Liver (tissue), 9 donors: ENCODE data around the gene MFSD11. TPM values are rescaled to one million over a fixed set of nuclear protein-coding genes. Genes with fewer than 3 reads are reported as not detected.

Experiments used
- DNase-seq: peaks from one replicate; pipeline ENCODE4 v3.0.0-alpha.2; 2017; ENCODE audit warnings: low spot score
- H3K27ac ChIP-seq, 2 donors: one replicate each; pipeline ENCODE4 v1.7.0; 2013; ENCODE audit warnings: inconsistent platforms in 2 of 2, low read length in 2 of 2, control low read depth in 1 of 2, low read depth in 1 of 2, mild to moderate bottlenecking in 1 of 2
- H3K27me3 ChIP-seq, 4 donors: one replicate each; pipeline versions ENCODE4 v1.6.1 to v1.7.0; 2013; ENCODE audit warnings: low read length in 3 of 4, inconsistent platforms in 1 of 4, mild to moderate bottlenecking in 1 of 4, moderate library complexity in 1 of 4; ENCODE audit not compliant: control insufficient read depth in 4 of 4, insufficient read depth in 4 of 4
- H3K36me3 ChIP-seq, 4 donors: one replicate each; pipeline versions ENCODE4 v1.6.1 to v1.7.0; 2013; ENCODE audit warnings: low read length in 3 of 4, mild to moderate bottlenecking in 3 of 4, low read depth in 1 of 4, moderate library complexity in 1 of 4; ENCODE audit not compliant: control insufficient read depth in 4 of 4, insufficient read depth in 3 of 4
- H3K4me1 ChIP-seq, 4 donors: one replicate each; pipeline versions ENCODE4 v1.6.1 to v1.7.0; 2013; ENCODE audit warnings: low read length in 3 of 4, mild to moderate bottlenecking in 3 of 4, moderate library complexity in 1 of 4; ENCODE audit not compliant: control insufficient read depth in 4 of 4, insufficient read depth in 4 of 4
- H3K4me3 ChIP-seq, 3 donors: one replicate each; pipeline versions ENCODE4 v1.6.1 to v1.7.0; 2013; ENCODE audit warnings: low read length in 3 of 3, control low read depth in 1 of 3, low read depth in 1 of 3, mild to moderate bottlenecking in 1 of 3
- H3K9ac ChIP-seq, 2 donors: one replicate each; pipeline ENCODE4 v1.7.0; 2013; ENCODE audit warnings: low read length in 2 of 2, mild to moderate bottlenecking in 2 of 2, moderate library complexity in 2 of 2, control low read depth in 1 of 2, low read depth in 1 of 2
- H3K9me3 ChIP-seq, 4 donors: one replicate each; pipeline versions ENCODE4 v1.6.1 to v1.7.0; 2013; ENCODE audit warnings: low read length in 3 of 4; ENCODE audit not compliant: control insufficient read depth in 4 of 4
- FOXA1 ChIP-seq: IDR thresholded peaks from 2 replicates; pipeline ENCODE4 v1.6.1; 2016; ENCODE audit warnings: antibody characterized with exemption
- FOXA2 ChIP-seq: IDR thresholded peaks from 2 replicates; pipeline ENCODE4 v1.6.1; 2016; ENCODE audit warnings: antibody characterized with exemption
- GABPA ChIP-seq, 2 donors: IDR thresholded peaks in 1 of 2; conservative IDR thresholded peaks in 1 of 2; 2 replicates each; pipeline ENCODE4 v1.6.1; 2016; ENCODE audit warnings: antibody characterized with exemption in 2 of 2, mild to moderate bottlenecking in 1 of 2, moderate library complexity in 1 of 2
- HNF4A ChIP-seq, 2 donors: conservative IDR thresholded peaks; 2 replicates each; pipeline ENCODE4 v1.6.1; 2016; ENCODE audit warnings: antibody characterized with exemption in 2 of 2, mild to moderate bottlenecking in 2 of 2
- HNF4G ChIP-seq: IDR thresholded peaks from 2 replicates; pipeline ENCODE4 v1.6.1; 2016; ENCODE audit warnings: antibody characterized with exemption
- JUND ChIP-seq, 2 donors: IDR thresholded peaks; 2 replicates each; pipeline ENCODE4 v1.6.1; 2016; ENCODE audit warnings: antibody characterized with exemption in 2 of 2
- NR2F2 ChIP-seq: IDR thresholded peaks from 2 replicates; pipeline ENCODE4 v1.6.1; 2016; ENCODE audit warnings: antibody characterized with exemption
- RAD21 ChIP-seq, 2 donors: IDR thresholded peaks; 2 replicates each; pipeline ENCODE4 v1.6.1; 2016; ENCODE audit warnings: antibody characterized with exemption in 2 of 2, mild to moderate bottlenecking in 2 of 2
- RXRA ChIP-seq, 2 donors: IDR thresholded peaks; 2 replicates each; pipeline ENCODE4 v1.6.1; 2017 to 2018; ENCODE audit warnings: antibody characterized with exemption in 2 of 2, mild to moderate bottlenecking in 1 of 2
- SP1 ChIP-seq: IDR thresholded peaks from 2 replicates; pipeline ENCODE4 v1.6.1; 2018; ENCODE audit warnings: antibody characterized with exemption, mild to moderate bottlenecking
- WGBS: extraction: QIAGEN DNeasy Blood & Tissue Kit; methylation state at CpG from one replicate; pipeline ENCODE4 v1.1.7; 2013; 5-methylcytosine and 5-hydroxymethylcytosine counted together
- polyA plus RNA-seq, 2 donors: library from polyadenylated mRNA; stranded (reverse) in 1 of 2; unstranded in 1 of 2; fragments of 200-250 nt in 1 of 2; fragments of >200 nt in 1 of 2; fragmentation: Nextera tagmentation in 1 of 2; extraction: Ambion mirVana in 1 of 2; gene quantifications; one replicate each; pipeline versions ENCODE4 v1.2.1 to v1.2.3, GENCODE V29; 2013 to 2015
- total RNA-seq, 2 donors: library from RNA; depleted of rRNA; stranded (reverse); fragments of >200 nt; gene quantifications; one replicate each; pipeline ENCODE4 v1.2.3, GENCODE V29; 2014
- TF ChIP-seq, protein P1 (sequence below): IDR thresholded peaks from 2 replicates; pipeline ENCODE4 v1.6.1; 2016; ENCODE audit warnings: antibody characterized with exemption
- TF ChIP-seq, protein P2 (sequence below): IDR thresholded peaks from 2 replicates; pipeline ENCODE4 v1.6.1; 2016; ENCODE audit warnings: antibody characterized with exemption
- TF ChIP-seq, protein P3 (sequence below): IDR thresholded peaks from 2 replicates; pipeline ENCODE4 v1.6.1; 2016; ENCODE audit warnings: antibody characterized with exemption
- TF ChIP-seq, protein P4 (sequence below): IDR thresholded peaks from 2 replicates; pipeline ENCODE4 v1.6.1; 2016; ENCODE audit warnings: antibody characterized with exemption, mild to moderate bottlenecking
- TF ChIP-seq, protein P5 (sequence below): fragments of 150-350 bp; IDR thresholded peaks from 2 replicates; pipeline ENCODE4 v1.5.1; 2017; ENCODE audit warnings: improper control_type of control experiment, low read depth, low read length; ENCODE audit not compliant: missing input control
- donor health status: healthy.
- donor health status: healthy.
- donor health status: healthy.
- donor health status: healthy.
- donor health status: healthy.

The MFSD11 gene
- total and polyA plus RNA-seq, 4 donors: 8.6 to 26.9 (median 17.5) TPM

DNA sequence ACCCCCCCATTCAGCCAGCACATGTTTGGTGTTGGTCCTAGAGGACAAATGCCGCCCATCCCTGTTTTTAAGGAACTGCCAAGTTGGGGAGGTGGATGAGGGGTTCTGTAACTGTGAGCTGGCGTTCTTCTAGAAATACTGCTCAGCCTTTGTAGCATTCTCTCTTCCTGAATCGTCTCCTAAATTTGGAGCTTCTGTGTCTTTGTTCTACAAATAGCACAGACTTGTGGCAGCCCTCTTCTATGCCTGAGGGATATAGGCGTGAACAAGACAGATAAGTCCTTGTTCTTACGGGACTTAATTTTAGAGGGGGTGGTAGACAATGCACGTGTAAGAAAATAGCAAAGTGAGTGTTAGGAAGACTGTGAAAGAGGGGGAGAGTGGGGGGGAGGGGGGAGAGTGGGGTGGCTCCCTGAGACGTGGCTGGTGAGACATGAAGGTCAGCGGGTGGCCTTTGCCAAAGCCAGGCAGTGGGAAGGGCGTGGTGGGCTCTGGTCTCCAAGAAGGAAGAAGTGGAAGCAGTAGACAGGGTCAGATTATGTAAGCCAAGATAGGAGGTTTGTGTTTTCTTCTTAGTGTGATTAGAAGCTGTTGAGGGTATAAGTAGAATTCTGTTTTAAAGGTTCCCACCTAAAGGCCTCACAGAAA is 9.9 kb downstream of the MFSD11 start (continued):
- no peak for TF ChIP-seq RAD21 (IDR thresholded peaks at IDR 0.05)
- no peak for TF ChIP-seq NR2F2
- no peak for TF ChIP-seq HNF4G
- TF ChIP-seq, protein P1, sequence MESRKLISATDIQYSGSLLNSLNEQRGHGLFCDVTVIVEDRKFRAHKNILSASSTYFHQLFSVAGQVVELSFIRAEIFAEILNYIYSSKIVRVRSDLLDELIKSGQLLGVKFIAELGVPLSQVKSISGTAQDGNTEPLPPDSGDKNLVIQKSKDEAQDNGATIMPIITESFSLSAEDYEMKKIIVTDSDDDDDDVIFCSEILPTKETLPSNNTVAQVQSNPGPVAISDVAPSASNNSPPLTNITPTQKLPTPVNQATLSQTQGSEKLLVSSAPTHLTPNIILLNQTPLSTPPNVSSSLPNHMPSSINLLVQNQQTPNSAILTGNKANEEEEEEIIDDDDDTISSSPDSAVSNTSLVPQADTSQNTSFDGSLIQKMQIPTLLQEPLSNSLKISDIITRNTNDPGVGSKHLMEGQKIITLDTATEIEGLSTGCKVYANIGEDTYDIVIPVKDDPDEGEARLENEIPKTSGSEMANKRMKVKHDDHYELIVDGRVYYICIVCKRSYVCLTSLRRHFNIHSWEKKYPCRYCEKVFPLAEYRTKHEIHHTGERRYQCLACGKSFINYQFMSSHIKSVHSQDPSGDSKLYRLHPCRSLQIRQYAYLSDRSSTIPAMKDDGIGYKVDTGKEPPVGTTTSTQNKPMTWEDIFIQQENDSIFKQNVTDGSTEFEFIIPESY: no peak
- TF ChIP-seq, protein P2, sequence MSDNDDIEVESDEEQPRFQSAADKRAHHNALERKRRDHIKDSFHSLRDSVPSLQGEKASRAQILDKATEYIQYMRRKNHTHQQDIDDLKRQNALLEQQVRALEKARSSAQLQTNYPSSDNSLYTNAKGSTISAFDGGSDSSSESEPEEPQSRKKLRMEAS: no peak
- no peak for TF ChIP-seq HNF4A (conservative IDR thresholded peaks at IDR 0.05)
- no peak for TF ChIP-seq GABPA (IDR thresholded peaks at IDR 0.05 in 1 of 2, conservative IDR thresholded peaks at IDR 0.05 in 1 of 2)
- no peak for TF ChIP-seq FOXA2
- TF ChIP-seq, protein P3, sequence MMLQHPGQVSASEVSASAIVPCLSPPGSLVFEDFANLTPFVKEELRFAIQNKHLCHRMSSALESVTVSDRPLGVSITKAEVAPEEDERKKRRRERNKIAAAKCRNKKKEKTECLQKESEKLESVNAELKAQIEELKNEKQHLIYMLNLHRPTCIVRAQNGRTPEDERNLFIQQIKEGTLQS: no peak

DNA sequence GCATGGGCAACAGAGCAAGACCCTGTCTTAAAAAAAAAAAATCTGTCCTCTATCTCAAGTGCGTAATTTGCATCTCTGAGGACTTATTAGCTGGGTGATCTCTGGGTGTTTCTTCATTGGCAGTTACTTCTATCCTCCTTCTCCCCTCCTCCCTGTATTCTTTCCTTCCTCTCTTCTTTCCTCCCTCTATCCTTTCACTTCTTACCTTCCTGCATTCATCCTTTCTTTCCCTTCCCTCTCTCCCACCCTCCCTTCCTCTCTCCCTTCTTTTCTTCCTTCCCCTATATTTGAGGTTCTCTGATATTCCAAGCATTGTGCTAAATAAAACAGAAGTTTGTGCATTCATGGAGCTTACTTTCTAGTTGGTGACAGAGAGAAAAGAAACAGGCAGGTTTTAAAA is 10.7 kb downstream of the MFSD11 start:
- H3K27ac ChIP-seq: no peak overlapping the region
- H3K4me3 ChIP-seq: no peak overlapping the region
- DNase-seq: no peak
- H3K9me3 ChIP-seq: no peaks in the 10 kb centered on the region
- no peaks in the 10 kb centered on the region for H3K27me3 ChIP-seq
- no peak overlapping the region for H3K9ac ChIP-seq
- H3K4me1 ChIP-seq: no peaks in the 10 kb centered on the region
- H3K36me3 ChIP-seq: peaks cover 0 to 27% (median 21%) of the 10 kb centered on the region in 4 donors
- WGBS: 98% methylated on average over 1 of the region's 1 CpG
- TF ChIP-seq NR2F2 (no peak), HNF4A (conservative IDR thresholded peaks at IDR 0.05) (no peak), FOXA1 (no peak), FOXA2 (no peak), JUND (IDR thresholded peaks at IDR 0.05) (no peak), RXRA (IDR thresholded peaks at IDR 0.05) (no peak), SP1 (no peak), GABPA (IDR thresholded peaks at IDR 0.05 in 1 of 2, conservative IDR thresholded peaks at IDR 0.05 in 1 of 2) (no peak), HNF4G (no peak)
- TF ChIP-seq, protein P1: no peak
- TF ChIP-seq, protein P2: no peak
- TF ChIP-seq, protein P3: no peak
- TF ChIP-seq, protein P4, sequence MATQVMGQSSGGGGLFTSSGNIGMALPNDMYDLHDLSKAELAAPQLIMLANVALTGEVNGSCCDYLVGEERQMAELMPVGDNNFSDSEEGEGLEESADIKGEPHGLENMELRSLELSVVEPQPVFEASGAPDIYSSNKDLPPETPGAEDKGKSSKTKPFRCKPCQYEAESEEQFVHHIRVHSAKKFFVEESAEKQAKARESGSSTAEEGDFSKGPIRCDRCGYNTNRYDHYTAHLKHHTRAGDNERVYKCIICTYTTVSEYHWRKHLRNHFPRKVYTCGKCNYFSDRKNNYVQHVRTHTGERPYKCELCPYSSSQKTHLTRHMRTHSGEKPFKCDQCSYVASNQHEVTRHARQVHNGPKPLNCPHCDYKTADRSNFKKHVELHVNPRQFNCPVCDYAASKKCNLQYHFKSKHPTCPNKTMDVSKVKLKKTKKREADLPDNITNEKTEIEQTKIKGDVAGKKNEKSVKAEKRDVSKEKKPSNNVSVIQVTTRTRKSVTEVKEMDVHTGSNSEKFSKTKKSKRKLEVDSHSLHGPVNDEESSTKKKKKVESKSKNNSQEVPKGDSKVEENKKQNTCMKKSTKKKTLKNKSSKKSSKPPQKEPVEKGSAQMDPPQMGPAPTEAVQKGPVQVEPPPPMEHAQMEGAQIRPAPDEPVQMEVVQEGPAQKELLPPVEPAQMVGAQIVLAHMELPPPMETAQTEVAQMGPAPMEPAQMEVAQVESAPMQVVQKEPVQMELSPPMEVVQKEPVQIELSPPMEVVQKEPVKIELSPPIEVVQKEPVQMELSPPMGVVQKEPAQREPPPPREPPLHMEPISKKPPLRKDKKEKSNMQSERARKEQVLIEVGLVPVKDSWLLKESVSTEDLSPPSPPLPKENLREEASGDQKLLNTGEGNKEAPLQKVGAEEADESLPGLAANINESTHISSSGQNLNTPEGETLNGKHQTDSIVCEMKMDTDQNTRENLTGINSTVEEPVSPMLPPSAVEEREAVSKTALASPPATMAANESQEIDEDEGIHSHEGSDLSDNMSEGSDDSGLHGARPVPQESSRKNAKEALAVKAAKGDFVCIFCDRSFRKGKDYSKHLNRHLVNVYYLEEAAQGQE: no peak
- TF ChIP-seq, protein P5, sequence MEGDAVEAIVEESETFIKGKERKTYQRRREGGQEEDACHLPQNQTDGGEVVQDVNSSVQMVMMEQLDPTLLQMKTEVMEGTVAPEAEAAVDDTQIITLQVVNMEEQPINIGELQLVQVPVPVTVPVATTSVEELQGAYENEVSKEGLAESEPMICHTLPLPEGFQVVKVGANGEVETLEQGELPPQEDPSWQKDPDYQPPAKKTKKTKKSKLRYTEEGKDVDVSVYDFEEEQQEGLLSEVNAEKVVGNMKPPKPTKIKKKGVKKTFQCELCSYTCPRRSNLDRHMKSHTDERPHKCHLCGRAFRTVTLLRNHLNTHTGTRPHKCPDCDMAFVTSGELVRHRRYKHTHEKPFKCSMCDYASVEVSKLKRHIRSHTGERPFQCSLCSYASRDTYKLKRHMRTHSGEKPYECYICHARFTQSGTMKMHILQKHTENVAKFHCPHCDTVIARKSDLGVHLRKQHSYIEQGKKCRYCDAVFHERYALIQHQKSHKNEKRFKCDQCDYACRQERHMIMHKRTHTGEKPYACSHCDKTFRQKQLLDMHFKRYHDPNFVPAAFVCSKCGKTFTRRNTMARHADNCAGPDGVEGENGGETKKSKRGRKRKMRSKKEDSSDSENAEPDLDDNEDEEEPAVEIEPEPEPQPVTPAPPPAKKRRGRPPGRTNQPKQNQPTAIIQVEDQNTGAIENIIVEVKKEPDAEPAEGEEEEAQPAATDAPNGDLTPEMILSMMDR: no peak
